ENCODE data around the gene SLC24A3. TPM values are rescaled to one million over a fixed set of nuclear protein-coding genes. Genes with fewer than 3 reads are reported as not detected.

Gene SLC24A3
- total RNA-seq, 1 experiment from 2014 or later: 0.14 TPM

- intact Hi-C loops (cut with micrococcal nuclease; ENCODE audit: unreplicated experiment): no loop called here
- Mint-ChIP-seq H3K36me3 (ENCODE audit: insufficient read depth, unreplicated experiment) (no peaks in the 10 kb centered on the region), H3K27ac (ENCODE audit: unreplicated experiment) (no peak overlapping the region), H3K27me3 (ENCODE audit: insufficient read depth, unreplicated experiment) (peaks cover 8% of the 10 kb centered on the region), H3K9me3 (ENCODE audit: unreplicated experiment) (no peaks in the 10 kb centered on the region), H3K4me1 (ENCODE audit: low read depth, unreplicated experiment) (no peaks in the 10 kb centered on the region), H3K4me3 (ENCODE audit: unreplicated experiment) (no peak overlapping the region)
- ChIA-PET CTCF (no interaction called here), POLR2A (no interaction called here)
- H3K4me1 ChIP-seq: no peaks in the 10 kb centered on the region
- H3K4me3 ChIP-seq (ENCODE audit: low read depth, low read length): no peak overlapping the region
- H3K36me3 ChIP-seq (ENCODE audit: control insufficient read depth, insufficient read depth, low read length): no peaks in the 10 kb centered on the region
- no TSS peak for BruUV-seq (replicated peaks)
- TF ChIP-seq CTCF (IDR thresholded peaks at IDR 0.05; ENCODE audit: insufficient read depth in 1 of 2, low read depth in 1 of 2, low read length in 1 of 2, severe bottlenecking in 1 of 2, unreplicated experiment in 1 of 2): no peak
- DNase-seq: no peak
- no peaks in the 10 kb centered on the region for H3K9me3 ChIP-seq
- H3K27me3 ChIP-seq (replicated peaks; ENCODE audit: control insufficient read depth, insufficient read depth, low read length): no peaks in the 10 kb centered on the region
These were observed 170.2 kb downstream of the SLC24A3 start for GRCh38 chr20:19382386-19383340.

GRCh38 chr20:19384940-19385339 is 172.5 kb downstream of the SLC24A3 start:
- H3K9me3 Mint-ChIP-seq (ENCODE audit: unreplicated experiment): peaks cover 16% of the 10 kb centered on the region
- POLR2A ChIA-PET: no interaction called here
- no peaks in the 10 kb centered on the region for H3K4me1 Mint-ChIP-seq (ENCODE audit: low read depth, unreplicated experiment)

GRCh38 chr20:19387251-19387650 is 174.8 kb downstream of the SLC24A3 start:
- peaks cover 9% of the 10 kb centered on the region for H3K27me3 Mint-ChIP-seq (ENCODE audit: insufficient read depth, unreplicated experiment)
- TF ChIP-seq CTCF (IDR thresholded peaks at IDR 0.05; ENCODE audit: insufficient read depth in 1 of 2, low read depth in 1 of 2, low read length in 1 of 2, severe bottlenecking in 1 of 2, unreplicated experiment in 1 of 2): no peak
- ChIA-PET CTCF (no interaction called here), POLR2A (no interaction called here)
- H3K4me3 ChIP-seq (ENCODE audit: low read depth, low read length): no peak overlapping the region
- H3K4me1 ChIP-seq: no peaks in the 10 kb centered on the region
- H3K36me3 ChIP-seq (ENCODE audit: control insufficient read depth, insufficient read depth, low read length): no peaks in the 10 kb centered on the region
- no peaks in the 10 kb centered on the region for H3K36me3 Mint-ChIP-seq (ENCODE audit: insufficient read depth, unreplicated experiment)
- DNase-seq: no peak
- no peaks in the 10 kb centered on the region for H3K4me1 Mint-ChIP-seq (ENCODE audit: low read depth, unreplicated experiment)
- no peak overlapping the region for H3K27ac Mint-ChIP-seq (ENCODE audit: unreplicated experiment)
- H3K27me3 ChIP-seq (replicated peaks; ENCODE audit: control insufficient read depth, insufficient read depth, low read length): no peaks in the 10 kb centered on the region
- BruUV-seq (replicated peaks): no TSS peak
- no peak overlapping the region for H3K4me3 Mint-ChIP-seq (ENCODE audit: unreplicated experiment)
- intact Hi-C loops (cut with micrococcal nuclease; ENCODE audit: unreplicated experiment): no loop called here
- peaks cover 20% of the 10 kb centered on the region for H3K9me3 Mint-ChIP-seq (ENCODE audit: unreplicated experiment)
- 0 out of 2 replicates have a peak, but pooled peaks cover 3% of the 10 kb centered on the region for H3K9me3 ChIP-seq

More at GRCh38 chr20:19384940-19385339, 172.5 kb downstream of the SLC24A3 start:
- no peak overlapping the region for H3K27ac Mint-ChIP-seq (ENCODE audit: unreplicated experiment)
- BruUV-seq (replicated peaks): no TSS peak
- no peak overlapping the region for H3K4me3 Mint-ChIP-seq (ENCODE audit: unreplicated experiment)
- no peak for TF ChIP-seq CTCF (IDR thresholded peaks at IDR 0.05; ENCODE audit: insufficient read depth in 1 of 2, low read depth in 1 of 2, low read length in 1 of 2, severe bottlenecking in 1 of 2, unreplicated experiment in 1 of 2)
- no peaks in the 10 kb centered on the region for H3K36me3 ChIP-seq (ENCODE audit: control insufficient read depth, insufficient read depth, low read length)
- H3K27me3 Mint-ChIP-seq (ENCODE audit: insufficient read depth, unreplicated experiment): peaks cover 13% of the 10 kb centered on the region
- H3K36me3 Mint-ChIP-seq (ENCODE audit: insufficient read depth, unreplicated experiment): no peaks in the 10 kb centered on the region
- no peak overlapping the region for H3K4me3 ChIP-seq (ENCODE audit: low read depth, low read length)
- H3K4me1 ChIP-seq: no peaks in the 10 kb centered on the region
- no peak for DNase-seq
- 0 out of 2 replicates have a peak, but pooled peaks cover 3% of the 10 kb centered on the region for H3K9me3 ChIP-seq
- no peaks in the 10 kb centered on the region for H3K27me3 ChIP-seq (replicated peaks; ENCODE audit: control insufficient read depth, insufficient read depth, low read length)
- CTCF ChIA-PET: no interaction called here
- intact Hi-C loops (cut with micrococcal nuclease; ENCODE audit: unreplicated experiment): no loop called here
